ENCODE results near the gene TCTN2. TPM values are rescaled to one million over a fixed set of nuclear protein-coding genes. Genes with fewer than 3 reads are reported as not detected.
A peak's percentile ranks its signal among the peaks of the same experiment; 100 is the strongest.

The TCTN2 gene
- total and polyA plus RNA-seq, 9 of the 15 experiments (the other 6 are each of a cell fraction or from before 2014, with no cell fraction given), result 0.58 to 5.5 (median 3.6) TPM

DNA sequence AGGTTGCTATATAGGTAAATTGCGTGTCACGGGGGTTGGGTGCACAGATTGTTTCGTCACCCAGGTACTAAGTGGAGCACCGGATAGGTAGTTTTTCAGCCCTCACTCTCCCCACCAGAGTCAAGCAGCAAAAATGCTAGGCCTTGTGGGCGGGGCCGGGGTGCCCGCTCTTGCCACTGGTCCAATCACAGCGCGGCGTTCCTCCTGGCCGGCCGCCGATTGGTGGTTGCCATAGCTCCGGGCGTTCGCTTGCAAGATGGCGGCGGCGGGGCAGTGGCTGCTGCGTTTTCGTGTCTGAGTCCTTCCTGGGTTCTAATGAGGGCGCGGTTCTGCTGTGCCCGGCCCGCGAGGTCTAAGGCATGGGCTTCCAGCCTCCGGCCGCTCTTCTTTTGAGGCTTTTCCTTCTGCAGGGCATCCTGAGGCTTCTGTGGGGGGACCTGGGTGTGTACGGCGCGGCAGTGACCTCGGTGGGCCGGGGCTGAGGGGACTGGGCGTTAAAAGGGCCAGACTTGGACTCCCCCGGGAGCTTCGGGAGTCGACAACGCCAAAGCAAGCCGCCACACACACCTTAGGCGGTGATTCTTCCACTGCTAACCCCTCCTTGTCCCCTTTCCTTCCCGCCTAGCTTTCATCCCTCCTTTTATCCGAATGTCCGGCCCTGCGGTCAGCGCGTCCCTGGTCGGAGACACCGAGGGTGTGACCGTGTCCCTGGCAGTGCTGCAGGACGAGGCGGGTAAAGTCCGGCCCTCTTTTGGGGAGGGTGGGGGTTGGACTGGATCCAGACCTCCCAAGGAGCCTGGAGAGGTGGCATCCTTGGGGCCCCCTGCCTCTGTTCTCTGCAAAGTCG is at the start of gene TCTN2 (continued):
- TF ChIP-seq ZBTB40 (IDR thresholded peaks at IDR 0.05) (no peak), ZBTB40 (CRISPR knock-in tag; IDR thresholded peaks at IDR 0.05) (no peak), MBD2 (IDR thresholded peaks at IDR 0.05; ENCODE audit: borderline replicate concordance, low read depth) (peak; percentile 80; the same call in 1 of the 2 replicates), MCM2 (IDR thresholded peaks at IDR 0.05; ENCODE audit: low read depth) (no peak), ZNF586 (CRISPR knock-in tag; conservative IDR thresholded peaks at IDR 0.05) (no peak), RB1 (IDR thresholded peaks at IDR 0.05; ENCODE audit: low read depth) (peak; percentile 49; the same call in 1 of the 2 replicates), COPS2 (conservative IDR thresholded peaks at IDR 0.05) (no peak), NCOR1 (IDR thresholded peaks at IDR 0.05) (no peak), MAZ (CRISPR knock-in tag; conservative IDR thresholded peaks at IDR 0.05 in 1 of 2, IDR thresholded peaks at IDR 0.05 in 1 of 2) (0 out of 4 replicates have a peak, but pooled peaks of 1 of the 2 experiments have one; percentile 19), NRF1 (conservative IDR thresholded peaks at IDR 0.05 in 1 of 2, IDR thresholded peaks at IDR 0.05 in 1 of 2) (0 out of 4 replicates have a peak, but pooled peaks of 1 of the 2 experiments have one; percentile 23), SUPT5H (IDR thresholded peaks at IDR 0.05) (0 out of 2 replicates have a peak, but pooled peaks have one; percentile 32), ZNF3 (CRISPR knock-in tag; IDR thresholded peaks at IDR 0.05) (no peak)
- TF ChIP-seq, protein P1, sequence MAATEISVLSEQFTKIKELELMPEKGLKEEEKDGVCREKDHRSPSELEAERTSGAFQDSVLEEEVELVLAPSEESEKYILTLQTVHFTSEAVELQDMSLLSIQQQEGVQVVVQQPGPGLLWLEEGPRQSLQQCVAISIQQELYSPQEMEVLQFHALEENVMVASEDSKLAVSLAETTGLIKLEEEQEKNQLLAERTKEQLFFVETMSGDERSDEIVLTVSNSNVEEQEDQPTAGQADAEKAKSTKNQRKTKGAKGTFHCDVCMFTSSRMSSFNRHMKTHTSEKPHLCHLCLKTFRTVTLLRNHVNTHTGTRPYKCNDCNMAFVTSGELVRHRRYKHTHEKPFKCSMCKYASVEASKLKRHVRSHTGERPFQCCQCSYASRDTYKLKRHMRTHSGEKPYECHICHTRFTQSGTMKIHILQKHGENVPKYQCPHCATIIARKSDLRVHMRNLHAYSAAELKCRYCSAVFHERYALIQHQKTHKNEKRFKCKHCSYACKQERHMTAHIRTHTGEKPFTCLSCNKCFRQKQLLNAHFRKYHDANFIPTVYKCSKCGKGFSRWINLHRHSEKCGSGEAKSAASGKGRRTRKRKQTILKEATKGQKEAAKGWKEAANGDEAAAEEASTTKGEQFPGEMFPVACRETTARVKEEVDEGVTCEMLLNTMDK (IDR thresholded peaks at IDR 0.05; ENCODE audit: borderline replicate concordance, insufficient read depth, low read depth, low read length, poor library complexity, severe bottlenecking), result no peak
- TF ChIP-seq, protein P2, sequence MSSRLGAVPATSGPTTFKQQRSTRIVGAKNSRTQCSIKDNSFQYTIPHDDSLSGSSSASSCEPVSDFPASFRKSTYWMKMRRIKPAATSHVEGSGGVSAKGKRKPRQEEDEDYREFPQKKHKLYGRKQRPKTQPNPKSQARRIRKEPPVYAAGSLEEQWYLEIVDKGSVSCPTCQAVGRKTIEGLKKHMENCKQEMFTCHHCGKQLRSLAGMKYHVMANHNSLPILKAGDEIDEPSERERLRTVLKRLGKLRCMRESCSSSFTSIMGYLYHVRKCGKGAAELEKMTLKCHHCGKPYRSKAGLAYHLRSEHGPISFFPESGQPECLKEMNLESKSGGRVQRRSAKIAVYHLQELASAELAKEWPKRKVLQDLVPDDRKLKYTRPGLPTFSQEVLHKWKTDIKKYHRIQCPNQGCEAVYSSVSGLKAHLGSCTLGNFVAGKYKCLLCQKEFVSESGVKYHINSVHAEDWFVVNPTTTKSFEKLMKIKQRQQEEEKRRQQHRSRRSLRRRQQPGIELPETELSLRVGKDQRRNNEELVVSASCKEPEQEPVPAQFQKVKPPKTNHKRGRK (tag; IDR thresholded peaks at IDR 0.05), result no peak

Measured in K562 (cell line).